ENCODE measurements around the gene ZNF90.
A peak's percentile ranks its signal among the peaks of the same experiment; 100 is the strongest.
"Not testable (repeated sequence)": the region's sequence is repeated elsewhere in the genome, so short reads cannot be mapped to it uniquely, and the experiment has no call there.

Gene ZNF90

GRCh38 chr19:20077791-20078463 lies at the start of gene ZNF90:
Gene ZNF90, plus strand, starts transcription at chr19:20078000. Its CDS starts 133 bp downstream, at chr19:20078133.
- ChIA-PET POLR2A (interaction anchor here (1.0 kb wide), 1 partner anchor 26 kb away, joined by 4 read pairs; no protein-coding TSS in a partner anchor), CTCF (no interaction called here)
- TF ChIP-seq CTCF (IDR thresholded peaks at IDR 0.05; ENCODE audit: insufficient read depth, low read length, missing control alignments): peak; percentile 8
- peak; percentile 60 for DNase-seq (ENCODE audit: low read depth, low spot score)
- peak within 1 kb of the TSS; percentile 62 for H3K4me3 ChIP-seq (ENCODE audit: low read depth, low read length)

GRCh38 chr19:20028611-20029010 lies 49.2 kb upstream of the ZNF90 start:
- POLR2A ChIA-PET: no interaction called here
- CTCF ChIA-PET: no interaction called here
- TF ChIP-seq CTCF (IDR thresholded peaks at IDR 0.05; ENCODE audit: insufficient read depth, low read length, missing control alignments): no peak

GRCh38 chr19:20035935-20036334 lies 41.9 kb upstream of the ZNF90 start:
- no peak overlapping the region for H3K4me3 ChIP-seq (ENCODE audit: low read depth, low read length)
- TF ChIP-seq CTCF (IDR thresholded peaks at IDR 0.05; ENCODE audit: insufficient read depth, low read length, missing control alignments): no peak
- POLR2A ChIA-PET: no interaction called here
- DNase-seq (ENCODE audit: low read depth, low spot score): no peak
- CTCF ChIA-PET: no interaction called here

More at GRCh38 chr19:20028611-20029010, 49.2 kb upstream of the ZNF90 start:
- DNase-seq (ENCODE audit: low read depth, low spot score): no peak
- no peak overlapping the region for H3K4me3 ChIP-seq (ENCODE audit: low read depth, low read length)

- CTCF ChIA-PET: no interaction called here
- DNase-seq (ENCODE audit: low read depth, low spot score): no peak
- POLR2A ChIA-PET: interaction anchor here (0.6 to 1.8 kb wide), 5 partner anchors 14 to 737 kb away, joined by 3 to 10 read pairs (median 3); partner anchors contain the start of genes ZNF626 and ZNF93
- H3K4me3 ChIP-seq (ENCODE audit: low read depth, low read length): peak overlapping the region; percentile 80
- no peak for TF ChIP-seq CTCF (IDR thresholded peaks at IDR 0.05; ENCODE audit: insufficient read depth, low read length, missing control alignments)
These were observed 39.2 kb upstream of the ZNF90 start for GRCh38 chr19:20038358-20039202.

- TF ChIP-seq CTCF (IDR thresholded peaks at IDR 0.05; ENCODE audit: insufficient read depth, low read length, missing control alignments): no peak
- H3K4me3 ChIP-seq (ENCODE audit: low read depth, low read length): peak within 1 kb of the TSS; percentile 80
- POLR2A ChIA-PET: interaction anchor here (0.6 to 1.8 kb wide), 6 partner anchors 13 to 736 kb away, joined by 3 to 10 read pairs (median 3); partner anchors contain the start of genes ZNF486, ZNF626 and ZNF93
- DNase-seq (ENCODE audit: low read depth, low spot score): peak; percentile 59
- CTCF ChIA-PET: no interaction called here
These were observed 38.5 kb upstream of the ZNF90 start, which contains the start of gene ZNF682 for GRCh38 chr19:20039203-20039723. Gene ZNF682, minus strand, starts transcription at chr19:20039505. Its CDS starts 160 bp downstream, at chr19:20039345.

GRCh38 chr19:20044663-20045062 lies 33.1 kb upstream of the ZNF90 start:
- CTCF ChIA-PET: no interaction called here
- DNase-seq (ENCODE audit: low read depth, low spot score): no peak
- H3K4me3 ChIP-seq (ENCODE audit: low read depth, low read length): no peak overlapping the region
- POLR2A ChIA-PET: no interaction called here
- no peak for TF ChIP-seq CTCF (IDR thresholded peaks at IDR 0.05; ENCODE audit: insufficient read depth, low read length, missing control alignments)

- CTCF ChIA-PET; POLR2A ChIA-PET; H3K4me3 ChIP-seq (ENCODE audit: low read depth, low read length); DNase-seq (ENCODE audit: low read depth, low spot score): not testable (repeated sequence)
These were observed 32.1 kb upstream of the ZNF90 start for GRCh38 chr19:20045742-20046141.

Measured in AG04449 (cell line).